Suprapubic skin (tissue), 3 donors: Measurements from ENCODE around the gene RNF183.

Source experiments
- EP300 ChIP-seq: sonication (generic); formaldehyde crosslinking; IDR thresholded peaks from one replicate; pipeline ENCODE4 v1.6.1; 2017; ENCODE audit warnings: antibody characterized with exemption
- TF ChIP-seq, protein P1 (sequence below), 2 donors: fragments of 200-600 bp in 1 of 2; fragments of 450-650 bp in 1 of 2; sonication (generic) in 1 of 2; IDR thresholded peaks; one replicate each; pipeline ENCODE4 v1.5.1; 2016 to 2019; ENCODE audit warnings: antibody characterized with exemption in 2 of 2, mild to moderate bottlenecking in 1 of 2, moderate library complexity in 1 of 2

DNA sequence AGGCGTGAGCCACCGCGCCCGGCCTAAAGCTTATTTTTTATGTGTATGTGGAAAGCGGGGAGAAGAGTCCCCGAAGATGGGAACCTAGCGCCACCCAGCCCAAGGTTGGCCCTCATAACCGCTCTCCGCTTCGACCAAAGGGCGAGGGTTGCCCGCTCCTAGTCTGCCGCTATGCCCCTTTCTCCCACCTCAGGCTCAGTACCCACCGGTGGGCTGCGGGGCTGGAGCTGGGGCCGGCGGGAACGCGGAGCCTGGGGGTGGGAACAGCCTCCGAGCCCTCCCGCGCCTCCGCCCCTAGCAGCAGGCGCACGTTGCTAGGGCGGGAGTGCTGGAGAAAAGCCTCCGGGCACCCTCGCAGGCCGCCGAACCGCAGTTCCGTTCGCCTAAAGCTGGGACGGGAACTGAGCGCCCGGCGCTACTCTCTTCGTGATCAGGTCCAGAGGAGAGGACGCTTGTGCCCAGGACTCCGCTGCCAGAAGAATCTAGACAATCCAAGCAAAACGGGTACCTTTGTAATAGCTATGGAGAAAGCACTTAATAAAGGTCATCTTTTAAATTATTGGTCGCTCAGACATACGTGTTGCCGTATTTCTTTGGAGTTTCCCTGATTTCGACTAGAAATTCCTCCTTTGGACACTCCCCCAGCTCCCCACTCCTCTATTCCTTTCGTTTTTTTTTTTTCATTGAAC lies 37.0 kb upstream of the RNF183 start, which contains the start of gene WDR31:
- TF ChIP-seq, protein P1, sequence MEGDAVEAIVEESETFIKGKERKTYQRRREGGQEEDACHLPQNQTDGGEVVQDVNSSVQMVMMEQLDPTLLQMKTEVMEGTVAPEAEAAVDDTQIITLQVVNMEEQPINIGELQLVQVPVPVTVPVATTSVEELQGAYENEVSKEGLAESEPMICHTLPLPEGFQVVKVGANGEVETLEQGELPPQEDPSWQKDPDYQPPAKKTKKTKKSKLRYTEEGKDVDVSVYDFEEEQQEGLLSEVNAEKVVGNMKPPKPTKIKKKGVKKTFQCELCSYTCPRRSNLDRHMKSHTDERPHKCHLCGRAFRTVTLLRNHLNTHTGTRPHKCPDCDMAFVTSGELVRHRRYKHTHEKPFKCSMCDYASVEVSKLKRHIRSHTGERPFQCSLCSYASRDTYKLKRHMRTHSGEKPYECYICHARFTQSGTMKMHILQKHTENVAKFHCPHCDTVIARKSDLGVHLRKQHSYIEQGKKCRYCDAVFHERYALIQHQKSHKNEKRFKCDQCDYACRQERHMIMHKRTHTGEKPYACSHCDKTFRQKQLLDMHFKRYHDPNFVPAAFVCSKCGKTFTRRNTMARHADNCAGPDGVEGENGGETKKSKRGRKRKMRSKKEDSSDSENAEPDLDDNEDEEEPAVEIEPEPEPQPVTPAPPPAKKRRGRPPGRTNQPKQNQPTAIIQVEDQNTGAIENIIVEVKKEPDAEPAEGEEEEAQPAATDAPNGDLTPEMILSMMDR (IDR thresholded peaks at IDR 0.05) = no peak
- TF ChIP-seq EP300 = no peak
